GM23338 (cell line): ENCODE measurements around the gene NAPB. TPM values are rescaled to one million over a fixed set of nuclear protein-coding genes. Genes with fewer than 3 reads are reported as not detected.

ENCODE experiments used
- ATAC-seq: fragments of 200-7000 bp; cut with Tn5 transposase; 3 replicates; pipeline ENCODE4 v1.9.1; 2020
- DNase-seq: peaks from one replicate; pipeline ENCODE4 v3.0.0-alpha.2; 2015; ENCODE audit warnings: low spot score
- H2AFZ ChIP-seq: fragments of 200-600 bp; sonication (generic); 2 replicates; pipeline ENCODE4 v1.8.0; 2016; ENCODE audit warnings: antibody characterized with exemption, mild to moderate bottlenecking, moderate library complexity
- H3F3A ChIP-seq: fragments of 200-600 bp; sonication (generic); replicated peaks from 2 replicates; pipeline ENCODE4 v1.8.0; 2017; ENCODE audit warnings: antibody characterized with exemption, mixed run types, low read depth
- H3K27ac ChIP-seq: fragments of 200-600 bp; sonication (generic); 2 replicates; pipeline ENCODE4 v1.6.1; 2016; ENCODE audit warnings: low read depth
- H3K27me3 ChIP-seq: fragments of 200-600 bp; sonication (generic); 2 replicates; pipeline ENCODE4 v1.8.0; 2016; ENCODE audit warnings: mild to moderate bottlenecking, mixed run types, moderate library complexity; ENCODE audit not compliant: insufficient read depth
- H3K36me3 ChIP-seq: fragments of 200-600 bp; sonication (generic); 2 replicates; pipeline ENCODE4 v1.8.0; 2016; ENCODE audit warnings: mild to moderate bottlenecking; ENCODE audit not compliant: insufficient read depth
- H3K4me1 ChIP-seq: fragments of 200-600 bp; sonication (generic); 2 replicates; pipeline ENCODE4 v1.8.0; 2016; ENCODE audit warnings: mild to moderate bottlenecking, moderate library complexity; ENCODE audit not compliant: insufficient read depth
- H3K4me2 ChIP-seq: fragments of 200-600 bp; sonication (generic); 2 replicates; pipeline ENCODE4 v1.7.1; 2017; ENCODE audit warnings: mixed run types
- H3K4me3 ChIP-seq: fragments of 200-600 bp; sonication (generic); 2 replicates; pipeline ENCODE4 v1.6.1; 2016; ENCODE audit warnings: mixed run types
- H3K79me2 ChIP-seq: fragments of 200-600 bp; sonication (generic); replicated peaks from 2 replicates; pipeline ENCODE4 v1.8.0; 2017; ENCODE audit warnings: mild to moderate bottlenecking; ENCODE audit not compliant: insufficient read depth
- H3K9me2 ChIP-seq: fragments of 200-600 bp; sonication (generic); 2 replicates; pipeline ENCODE4 v1.8.0; 2017; ENCODE audit not compliant: insufficient read depth
- H4K20me1 ChIP-seq: fragments of 200-600 bp; sonication (generic); replicated peaks from 2 replicates; pipeline ENCODE4 v1.8.0; 2017; ENCODE audit warnings: mild to moderate bottlenecking; ENCODE audit not compliant: insufficient read depth
- H3K27ac Mint-ChIP-seq: 2 replicates; pipeline ENCODE4 v1.8.0; 2020; ENCODE audit warnings: inconsistent platforms, mild to moderate bottlenecking, moderate library complexity, mixed read lengths
- H3K27me3 Mint-ChIP-seq: 3 replicates; pipeline ENCODE4 v1.8.0; 2022; ENCODE audit warnings: low read depth, mild to moderate bottlenecking, moderate library complexity, mixed read lengths, inconsistent platforms; ENCODE audit not compliant: insufficient read depth, poor library complexity
- H3K36me3 Mint-ChIP-seq: 3 replicates; pipeline ENCODE4 v1.8.0; 2021; ENCODE audit warnings: low read depth, mild to moderate bottlenecking, inconsistent platforms, moderate library complexity, mixed read lengths
- H3K4me1 Mint-ChIP-seq: 3 replicates; pipeline ENCODE4 v1.8.0; 2020; ENCODE audit warnings: mild to moderate bottlenecking, inconsistent platforms, mixed read lengths
- H3K4me3 Mint-ChIP-seq: 3 replicates; pipeline ENCODE4 v1.8.0; 2021; ENCODE audit warnings: moderate library complexity, mild to moderate bottlenecking, inconsistent platforms, mixed read lengths
- H3K9me3 Mint-ChIP-seq: 3 replicates; pipeline ENCODE4 v1.8.0; 2020; ENCODE audit warnings: moderate library complexity, mild to moderate bottlenecking, inconsistent platforms, mixed read lengths
- CREB1 ChIP-seq: fragments of 250-450 bp; sonication (Bioruptor Pico); IDR thresholded peaks from 2 replicates; pipeline ENCODE4 v1.5.0; 2020; ENCODE audit warnings: low read depth, mild to moderate bottlenecking, moderate library complexity
- ETS1 ChIP-seq: IDR thresholded peaks from 2 replicates; pipeline ENCODE4 v1.6.1; 2016; ENCODE audit warnings: antibody characterized with exemption
- EZH2 ChIP-seq: fragments of 200-600 bp; sonication (generic); IDR thresholded peaks from one replicate; pipeline ENCODE4 v1.8.0; 2017; ENCODE audit warnings: antibody characterized with exemption, mild to moderate bottlenecking, low read depth; ENCODE audit not compliant: unreplicated experiment
- EZH2phosphoT487 ChIP-seq: fragments of 200-600 bp; sonication (generic); IDR thresholded peaks from one replicate; pipeline ENCODE4 v1.8.1; 2018; ENCODE audit warnings: antibody characterized with exemption; ENCODE audit not compliant: unreplicated experiment
- JUNB ChIP-seq: IDR thresholded peaks from one replicate; pipeline ENCODE4 v1.6.1; 2016; ENCODE audit warnings: antibody characterized with exemption; ENCODE audit not compliant: unreplicated experiment
- NANOG ChIP-seq: IDR thresholded peaks from 2 replicates; pipeline ENCODE4 v1.6.1; 2016; ENCODE audit warnings: antibody characterized with exemption, borderline replicate concordance
- POLR2AphosphoS5 ChIP-seq: IDR thresholded peaks from 2 replicates; pipeline ENCODE4 v1.6.1; 2016; ENCODE audit warnings: antibody characterized with exemption, low read depth
- STAT1 ChIP-seq: IDR thresholded peaks from one replicate; pipeline ENCODE4 v1.6.1; 2016; ENCODE audit warnings: antibody characterized with exemption; ENCODE audit not compliant: unreplicated experiment
- ZNF114 ChIP-seq: fragments of 250-450 bp; sonication (Bioruptor Pico); IDR thresholded peaks from 2 replicates; pipeline ENCODE4 v1.5.0; 2020; ENCODE audit warnings: mild to moderate bottlenecking, moderate library complexity
- ZNF331 ChIP-seq: fragments of 250-450 bp; sonication (Bioruptor Pico); IDR thresholded peaks from 2 replicates; pipeline ENCODE4 v1.5.0; 2020; ENCODE audit warnings: low read depth, mild to moderate bottlenecking, moderate library complexity
- polyA plus RNA-seq: library from polyadenylated mRNA; unstranded; fragments of >200 nt; fragmentation: Nextera tagmentation; extraction: Ambion mirVana; gene quantifications from 2 replicates; pipeline ENCODE4 v1.2.1, GENCODE V29; 2016
- total RNA-seq: library from RNA; depleted of rRNA; stranded (reverse); fragments of >200 nt; shearing (Covaris generic); gene quantifications from 2 replicates; pipeline ENCODE4 v1.2.3, GENCODE V29; 2014
- TF ChIP-seq, protein P1 (sequence below): IDR thresholded peaks from one replicate; pipeline ENCODE4 v1.6.1; 2018; ENCODE audit warnings: antibody characterized with exemption; ENCODE audit not compliant: unreplicated experiment
- TF ChIP-seq, protein P2 (sequence below), 2 experiments: fragments of 200-600 bp in 1 of 2; sonication (generic) in 1 of 2; conservative IDR thresholded peaks; 2 replicates each; pipeline versions ENCODE4 v1.5.1 to v1.6.1; 2016 to 2017; ENCODE audit warnings: antibody characterized with exemption in 2 of 2, low read depth in 2 of 2, mild to moderate bottlenecking in 2 of 2, moderate library complexity in 1 of 2
- TF ChIP-seq, protein P3 (sequence below): fragments of 250-450 bp; sonication (Bioruptor Pico); IDR thresholded peaks from 2 replicates; pipeline ENCODE4 v1.5.0; 2020; ENCODE audit warnings: mild to moderate bottlenecking, moderate library complexity

NAPB gene
- total and polyA plus RNA-seq, 2 experiments from 2014 or later = 7.3 to 18.1 TPM

DNA sequence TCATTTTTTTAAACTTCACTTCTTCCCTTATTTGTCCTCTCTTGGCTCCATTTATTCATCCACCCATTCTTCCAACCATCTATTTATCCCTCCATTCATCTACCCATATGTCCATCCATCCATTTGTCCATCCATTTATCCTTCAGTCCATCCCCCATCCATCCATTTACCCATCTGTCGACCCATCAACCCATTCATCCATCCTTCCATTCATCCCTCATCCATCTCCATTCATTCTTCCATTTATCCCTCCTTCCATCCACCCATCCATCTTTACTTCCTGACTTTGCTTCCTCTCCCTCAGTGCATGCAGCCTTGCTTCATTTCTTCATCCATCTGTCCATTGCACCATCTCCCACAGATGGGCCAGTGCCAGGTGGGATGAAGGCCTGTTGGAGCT lies 29.6 kb upstream of the NAPB start:
- no peaks in the 10 kb centered on the region for H3K36me3 ChIP-seq
- Mint-ChIP-seq H3K36me3 (no peaks in the 10 kb centered on the region; the same call in 2 of the 3 replicates), H3K9me3 (no peaks in the 10 kb centered on the region; the same call in 2 of the 3 replicates), H3K27ac (no peak overlapping the region), H3K4me1 (peaks cover 10% of the 10 kb centered on the region), H3K27me3 (peaks cover 11% of the 10 kb centered on the region), H3K4me3 (no peak overlapping the region)
- no peaks in the 10 kb centered on the region for H3F3A ChIP-seq
- no peaks in the 10 kb centered on the region for H3K9me2 ChIP-seq
- no peaks in the 10 kb centered on the region for H3K79me2 ChIP-seq
- no peak overlapping the region for H2AFZ ChIP-seq
- ATAC-seq (no peak), DNase-seq (no peak)
- no peaks in the 10 kb centered on the region for H3K4me1 ChIP-seq
- H3K4me2 ChIP-seq = no peak overlapping the region
- no peak overlapping the region for H3K27ac ChIP-seq
- no peaks in the 10 kb centered on the region for H4K20me1 ChIP-seq
- no peaks in the 10 kb centered on the region for H3K27me3 ChIP-seq
- no peak overlapping the region for H3K4me3 ChIP-seq
- TF ChIP-seq EZH2 (no peak), POLR2AphosphoS5 (no peak), ETS1 (no peak), ZNF331 (CRISPR knock-in tag) (no peak), NANOG (no peak), STAT1 (no peak), ZNF114 (CRISPR knock-in tag) (no peak), CREB1 (CRISPR knock-in tag) (no peak), JUNB (no peak), EZH2phosphoT487 (no peak)
- TF ChIP-seq, protein P1, sequence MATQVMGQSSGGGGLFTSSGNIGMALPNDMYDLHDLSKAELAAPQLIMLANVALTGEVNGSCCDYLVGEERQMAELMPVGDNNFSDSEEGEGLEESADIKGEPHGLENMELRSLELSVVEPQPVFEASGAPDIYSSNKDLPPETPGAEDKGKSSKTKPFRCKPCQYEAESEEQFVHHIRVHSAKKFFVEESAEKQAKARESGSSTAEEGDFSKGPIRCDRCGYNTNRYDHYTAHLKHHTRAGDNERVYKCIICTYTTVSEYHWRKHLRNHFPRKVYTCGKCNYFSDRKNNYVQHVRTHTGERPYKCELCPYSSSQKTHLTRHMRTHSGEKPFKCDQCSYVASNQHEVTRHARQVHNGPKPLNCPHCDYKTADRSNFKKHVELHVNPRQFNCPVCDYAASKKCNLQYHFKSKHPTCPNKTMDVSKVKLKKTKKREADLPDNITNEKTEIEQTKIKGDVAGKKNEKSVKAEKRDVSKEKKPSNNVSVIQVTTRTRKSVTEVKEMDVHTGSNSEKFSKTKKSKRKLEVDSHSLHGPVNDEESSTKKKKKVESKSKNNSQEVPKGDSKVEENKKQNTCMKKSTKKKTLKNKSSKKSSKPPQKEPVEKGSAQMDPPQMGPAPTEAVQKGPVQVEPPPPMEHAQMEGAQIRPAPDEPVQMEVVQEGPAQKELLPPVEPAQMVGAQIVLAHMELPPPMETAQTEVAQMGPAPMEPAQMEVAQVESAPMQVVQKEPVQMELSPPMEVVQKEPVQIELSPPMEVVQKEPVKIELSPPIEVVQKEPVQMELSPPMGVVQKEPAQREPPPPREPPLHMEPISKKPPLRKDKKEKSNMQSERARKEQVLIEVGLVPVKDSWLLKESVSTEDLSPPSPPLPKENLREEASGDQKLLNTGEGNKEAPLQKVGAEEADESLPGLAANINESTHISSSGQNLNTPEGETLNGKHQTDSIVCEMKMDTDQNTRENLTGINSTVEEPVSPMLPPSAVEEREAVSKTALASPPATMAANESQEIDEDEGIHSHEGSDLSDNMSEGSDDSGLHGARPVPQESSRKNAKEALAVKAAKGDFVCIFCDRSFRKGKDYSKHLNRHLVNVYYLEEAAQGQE = no peak
- TF ChIP-seq, protein P2, sequence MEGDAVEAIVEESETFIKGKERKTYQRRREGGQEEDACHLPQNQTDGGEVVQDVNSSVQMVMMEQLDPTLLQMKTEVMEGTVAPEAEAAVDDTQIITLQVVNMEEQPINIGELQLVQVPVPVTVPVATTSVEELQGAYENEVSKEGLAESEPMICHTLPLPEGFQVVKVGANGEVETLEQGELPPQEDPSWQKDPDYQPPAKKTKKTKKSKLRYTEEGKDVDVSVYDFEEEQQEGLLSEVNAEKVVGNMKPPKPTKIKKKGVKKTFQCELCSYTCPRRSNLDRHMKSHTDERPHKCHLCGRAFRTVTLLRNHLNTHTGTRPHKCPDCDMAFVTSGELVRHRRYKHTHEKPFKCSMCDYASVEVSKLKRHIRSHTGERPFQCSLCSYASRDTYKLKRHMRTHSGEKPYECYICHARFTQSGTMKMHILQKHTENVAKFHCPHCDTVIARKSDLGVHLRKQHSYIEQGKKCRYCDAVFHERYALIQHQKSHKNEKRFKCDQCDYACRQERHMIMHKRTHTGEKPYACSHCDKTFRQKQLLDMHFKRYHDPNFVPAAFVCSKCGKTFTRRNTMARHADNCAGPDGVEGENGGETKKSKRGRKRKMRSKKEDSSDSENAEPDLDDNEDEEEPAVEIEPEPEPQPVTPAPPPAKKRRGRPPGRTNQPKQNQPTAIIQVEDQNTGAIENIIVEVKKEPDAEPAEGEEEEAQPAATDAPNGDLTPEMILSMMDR (conservative IDR thresholded peaks at IDR 0.05; ENCODE audit: low read depth in 2 of 2) = no peak
- TF ChIP-seq, protein P3, sequence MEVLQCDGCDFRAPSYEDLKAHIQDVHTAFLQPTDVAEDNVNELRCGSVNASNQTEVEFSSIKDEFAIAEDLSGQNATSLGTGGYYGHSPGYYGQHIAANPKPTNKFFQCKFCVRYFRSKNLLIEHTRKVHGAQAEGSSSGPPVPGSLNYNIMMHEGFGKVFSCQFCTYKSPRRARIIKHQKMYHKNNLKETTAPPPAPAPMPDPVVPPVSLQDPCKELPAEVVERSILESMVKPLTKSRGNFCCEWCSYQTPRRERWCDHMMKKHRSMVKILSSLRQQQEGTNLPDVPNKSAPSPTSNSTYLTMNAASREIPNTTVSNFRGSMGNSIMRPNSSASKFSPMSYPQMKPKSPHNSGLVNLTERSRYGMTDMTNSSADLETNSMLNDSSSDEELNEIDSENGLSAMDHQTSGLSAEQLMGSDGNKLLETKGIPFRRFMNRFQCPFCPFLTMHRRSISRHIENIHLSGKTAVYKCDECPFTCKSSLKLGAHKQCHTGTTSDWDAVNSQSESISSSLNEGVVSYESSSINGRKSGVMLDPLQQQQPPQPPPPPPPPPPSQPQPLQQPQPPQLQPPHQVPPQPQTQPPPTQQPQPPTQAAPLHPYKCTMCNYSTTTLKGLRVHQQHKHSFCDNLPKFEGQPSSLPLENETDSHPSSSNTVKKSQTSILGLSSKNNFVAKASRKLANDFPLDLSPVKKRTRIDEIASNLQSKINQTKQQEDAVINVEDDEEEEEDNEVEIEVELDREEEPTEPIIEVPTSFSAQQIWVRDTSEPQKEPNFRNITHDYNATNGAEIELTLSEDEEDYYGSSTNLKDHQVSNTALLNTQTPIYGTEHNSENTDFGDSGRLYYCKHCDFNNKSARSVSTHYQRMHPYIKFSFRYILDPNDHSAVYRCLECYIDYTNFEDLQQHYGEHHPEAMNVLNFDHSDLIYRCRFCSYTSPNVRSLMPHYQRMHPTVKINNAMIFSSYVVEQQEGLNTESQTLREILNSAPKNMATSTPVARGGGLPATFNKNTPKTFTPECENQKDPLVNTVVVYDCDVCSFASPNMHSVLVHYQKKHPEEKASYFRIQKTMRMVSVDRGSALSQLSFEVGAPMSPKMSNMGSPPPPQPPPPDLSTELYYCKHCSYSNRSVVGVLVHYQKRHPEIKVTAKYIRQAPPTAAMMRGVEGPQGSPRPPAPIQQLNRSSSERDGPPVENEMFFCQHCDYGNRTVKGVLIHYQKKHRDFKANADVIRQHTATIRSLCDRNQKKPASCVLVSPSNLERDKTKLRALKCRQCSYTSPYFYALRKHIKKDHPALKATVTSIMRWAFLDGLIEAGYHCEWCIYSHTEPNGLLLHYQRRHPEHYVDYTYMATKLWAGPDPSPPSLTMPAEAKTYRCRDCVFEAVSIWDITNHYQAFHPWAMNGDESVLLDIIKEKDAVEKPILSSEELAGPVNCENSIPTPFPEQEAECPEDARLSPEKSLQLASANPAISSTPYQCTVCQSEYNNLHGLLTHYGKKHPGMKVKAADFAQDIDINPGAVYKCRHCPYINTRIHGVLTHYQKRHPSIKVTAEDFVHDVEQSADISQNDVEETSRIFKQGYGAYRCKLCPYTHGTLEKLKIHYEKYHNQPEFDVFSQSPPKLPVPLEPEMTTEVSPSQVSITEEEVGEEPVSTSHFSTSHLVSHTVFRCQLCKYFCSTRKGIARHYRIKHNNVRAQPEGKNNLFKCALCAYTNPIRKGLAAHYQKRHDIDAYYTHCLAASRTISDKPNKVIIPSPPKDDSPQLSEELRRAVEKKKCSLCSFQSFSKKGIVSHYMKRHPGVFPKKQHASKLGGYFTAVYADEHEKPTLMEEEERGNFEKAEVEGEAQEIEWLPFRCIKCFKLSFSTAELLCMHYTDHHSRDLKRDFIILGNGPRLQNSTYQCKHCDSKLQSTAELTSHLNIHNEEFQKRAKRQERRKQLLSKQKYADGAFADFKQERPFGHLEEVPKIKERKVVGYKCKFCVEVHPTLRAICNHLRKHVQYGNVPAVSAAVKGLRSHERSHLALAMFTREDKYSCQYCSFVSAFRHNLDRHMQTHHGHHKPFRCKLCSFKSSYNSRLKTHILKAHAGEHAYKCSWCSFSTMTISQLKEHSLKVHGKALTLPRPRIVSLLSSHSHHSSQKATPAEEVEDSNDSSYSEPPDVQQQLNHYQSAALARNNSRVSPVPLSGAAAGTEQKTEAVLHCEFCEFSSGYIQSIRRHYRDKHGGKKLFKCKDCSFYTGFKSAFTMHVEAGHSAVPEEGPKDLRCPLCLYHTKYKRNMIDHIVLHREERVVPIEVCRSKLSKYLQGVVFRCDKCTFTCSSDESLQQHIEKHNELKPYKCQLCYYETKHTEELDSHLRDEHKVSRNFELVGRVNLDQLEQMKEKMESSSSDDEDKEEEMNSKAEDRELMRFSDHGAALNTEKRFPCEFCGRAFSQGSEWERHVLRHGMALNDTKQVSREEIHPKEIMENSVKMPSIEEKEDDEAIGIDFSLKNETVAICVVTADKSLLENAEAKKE (CRISPR knock-in tag) = no peak
